Measurements from ENCODE around the gene IPMK.
"Not testable (repeated sequence)": the region's sequence is repeated elsewhere in the genome, so short reads cannot be mapped to it uniquely, and the experiment has no call there.

The IPMK gene

DNA sequence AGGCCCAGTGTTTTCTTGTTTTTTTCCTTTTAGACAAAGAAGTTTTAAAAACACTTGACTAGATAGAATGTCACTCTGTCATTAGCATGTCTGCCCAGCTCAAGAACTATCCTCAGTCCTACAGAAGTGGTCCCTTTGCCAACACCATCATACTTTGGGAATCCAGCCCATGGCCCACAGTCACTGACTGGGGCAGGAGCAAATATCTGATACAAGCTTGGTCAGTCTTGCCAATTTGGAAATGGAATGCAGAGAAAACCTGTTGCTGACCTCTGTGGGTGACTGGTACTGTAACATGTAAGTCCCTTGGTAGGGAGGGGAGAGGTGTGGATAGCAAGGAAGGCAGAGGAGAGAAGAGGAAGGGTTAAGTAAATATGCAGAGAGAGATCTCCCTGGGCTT lies 47.8 kb downstream of the IPMK start:
- DNase-seq: no peak

DNA sequence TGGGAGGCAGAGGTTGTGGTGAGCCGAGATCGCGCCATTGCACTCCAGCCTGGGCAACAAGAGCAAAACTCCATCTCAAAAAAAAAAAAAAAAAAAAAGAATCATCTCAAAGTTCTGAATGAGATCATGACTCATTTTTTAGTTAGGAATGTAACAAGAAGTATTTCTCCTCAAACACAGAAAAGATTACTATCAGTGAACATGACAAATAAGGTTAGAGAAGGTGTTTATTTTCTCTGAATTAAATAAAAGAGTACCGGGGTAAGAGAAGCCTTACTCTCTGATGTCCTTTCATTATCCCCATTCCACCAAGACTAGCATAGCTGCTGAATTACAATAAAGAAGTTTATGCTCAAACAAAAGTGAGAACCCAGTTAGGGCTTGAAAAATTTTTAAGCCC lies 50.1 kb downstream of the IPMK start:
- no peak for DNase-seq

DNA sequence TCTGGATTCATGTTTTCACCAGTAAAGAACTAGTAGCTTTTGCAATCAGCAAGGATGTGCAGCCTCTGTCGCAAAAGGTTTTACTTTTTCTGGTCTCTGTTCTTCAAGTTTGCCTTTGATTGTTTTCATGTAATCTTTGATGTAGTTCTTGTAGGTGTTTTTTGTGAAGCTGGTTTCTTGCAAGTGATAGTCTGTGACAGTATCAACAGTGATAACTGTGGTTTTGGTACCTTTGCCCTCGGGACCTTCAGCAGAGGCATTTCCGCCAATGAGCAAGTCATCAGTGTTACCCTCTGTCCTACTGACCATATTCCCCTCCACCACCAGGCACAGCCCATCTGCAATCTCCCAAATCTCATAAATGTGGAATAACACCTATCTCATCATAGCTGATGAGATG lies 55.1 kb downstream of the IPMK start:
- no peak for DNase-seq

DNA sequence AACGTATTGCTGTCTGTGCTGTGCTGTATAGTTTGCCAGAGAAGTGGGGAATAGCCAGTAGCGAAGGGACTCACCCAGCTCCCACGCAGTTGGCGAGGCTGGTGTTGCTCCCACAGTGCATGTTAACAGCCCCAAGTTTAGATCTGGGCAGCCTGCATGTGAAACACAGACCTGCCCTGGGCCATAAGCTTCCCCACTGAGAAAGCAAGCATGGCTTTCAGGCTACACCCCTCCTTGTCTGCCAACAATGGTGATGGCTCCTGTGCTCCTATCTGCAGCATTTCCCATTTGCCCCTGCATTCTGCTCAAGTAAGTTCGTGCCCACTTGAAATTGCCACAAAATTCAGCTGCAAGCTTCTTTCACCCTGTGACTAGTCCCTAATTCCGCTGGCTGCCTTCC lies 57.5 kb downstream of the IPMK start:
- no peak for DNase-seq

DNA sequence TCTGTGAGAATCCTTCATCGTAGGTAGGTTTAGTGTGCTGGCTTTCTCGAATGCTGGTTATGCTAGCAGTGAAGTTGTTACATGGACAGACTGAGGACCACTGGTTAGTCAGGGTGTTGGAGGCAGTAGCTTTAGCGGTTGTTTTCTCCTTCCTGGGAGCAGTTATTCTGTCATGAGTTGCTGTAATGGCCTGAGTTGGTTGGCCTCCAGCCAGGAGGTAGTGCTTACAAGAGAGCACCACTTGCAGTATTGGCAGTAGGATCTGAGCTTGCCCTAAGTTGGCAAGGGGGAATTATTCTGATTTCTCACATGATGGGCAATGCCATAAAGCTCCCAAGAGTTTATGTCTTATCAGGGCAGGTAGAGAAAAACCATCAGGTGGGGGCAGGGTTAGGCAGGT lies 58.0 kb downstream of the IPMK start:
- DNase-seq: no peak

DNA sequence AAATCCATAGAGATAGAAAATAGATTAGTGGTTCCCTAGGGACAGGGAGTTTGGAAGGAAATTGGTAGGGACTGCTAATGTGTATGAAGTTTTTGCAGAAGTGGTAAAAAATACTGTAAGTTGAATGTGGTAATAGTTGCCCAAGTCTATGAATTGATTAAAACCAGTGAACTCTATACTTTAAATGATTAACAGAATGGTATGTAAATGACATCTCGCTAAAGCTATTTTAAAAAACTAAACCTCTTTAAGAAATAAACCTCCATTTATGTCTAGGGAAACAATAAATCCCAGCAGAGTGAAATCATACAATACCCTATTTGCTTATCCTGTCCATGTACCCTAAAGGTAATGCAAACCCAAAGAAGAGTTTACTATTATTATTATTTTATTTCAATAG lies 61.4 kb downstream of the IPMK start:
- DNase-seq: no peak

DNA sequence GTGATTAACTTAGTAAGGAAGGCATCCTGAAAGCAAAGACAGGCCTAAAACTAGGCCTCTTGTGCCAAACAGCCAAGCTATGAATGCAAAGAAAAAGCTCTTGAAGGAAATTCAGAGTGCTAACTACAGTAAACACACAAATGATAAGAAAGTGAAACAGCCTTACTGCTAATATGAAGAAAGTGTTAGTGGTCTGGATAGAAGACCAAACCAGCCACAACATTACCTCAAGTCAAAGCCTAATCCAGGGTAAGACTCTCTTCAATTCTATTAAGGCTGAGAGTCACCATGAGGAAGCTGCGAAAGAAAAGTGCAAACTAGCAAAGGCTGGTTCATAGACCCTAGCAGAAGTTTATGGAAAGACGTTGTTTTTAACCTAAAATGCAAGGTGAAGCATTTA lies 66.0 kb downstream of the IPMK start:
- DNase-seq: no peak

DNA sequence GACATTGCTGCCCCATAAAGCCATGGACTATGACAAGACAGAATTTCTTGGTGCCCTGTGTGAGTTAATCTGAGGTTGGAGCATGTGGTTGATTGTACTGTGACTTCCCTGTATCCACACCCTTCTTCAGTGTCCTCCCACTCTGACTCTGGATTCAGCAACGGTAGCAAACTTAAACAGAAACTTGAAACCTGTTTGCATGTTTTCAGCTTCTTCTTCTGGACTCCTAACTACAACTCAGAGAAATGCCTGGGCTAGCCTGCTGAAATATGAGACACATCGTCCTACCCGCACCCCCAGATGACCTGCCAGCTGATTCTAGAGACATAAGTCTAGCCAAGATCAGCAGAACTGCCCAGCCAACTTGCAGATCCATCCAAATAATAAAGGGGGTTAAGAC lies 78.4 kb downstream of the IPMK start:
- no peak for DNase-seq

DNA sequence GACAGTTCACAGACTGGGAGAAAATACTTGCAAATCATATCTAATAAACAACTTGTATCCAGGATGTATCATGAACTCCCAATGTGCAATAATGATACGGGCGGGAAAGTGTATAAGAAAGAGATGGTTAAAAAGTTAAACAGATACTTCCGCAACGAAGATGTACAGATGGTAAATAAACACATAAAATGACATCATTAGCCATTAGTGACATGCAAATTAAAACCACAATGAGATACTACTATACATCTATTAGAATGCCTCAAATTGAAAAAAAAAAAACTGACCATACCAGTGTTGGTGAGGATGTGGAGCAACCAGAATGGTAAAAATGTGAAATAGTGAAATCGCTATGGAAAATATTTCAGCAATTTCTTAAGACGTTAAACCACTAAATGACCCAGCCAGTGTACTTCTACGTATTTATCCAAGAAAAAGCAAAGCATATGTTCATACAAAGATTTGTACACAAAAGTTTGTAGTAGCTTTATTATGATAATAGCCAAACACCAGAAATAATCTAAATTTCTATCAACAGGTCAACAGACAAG lies 83.5 kb downstream of the IPMK start:
- no peak for DNase-seq

DNA sequence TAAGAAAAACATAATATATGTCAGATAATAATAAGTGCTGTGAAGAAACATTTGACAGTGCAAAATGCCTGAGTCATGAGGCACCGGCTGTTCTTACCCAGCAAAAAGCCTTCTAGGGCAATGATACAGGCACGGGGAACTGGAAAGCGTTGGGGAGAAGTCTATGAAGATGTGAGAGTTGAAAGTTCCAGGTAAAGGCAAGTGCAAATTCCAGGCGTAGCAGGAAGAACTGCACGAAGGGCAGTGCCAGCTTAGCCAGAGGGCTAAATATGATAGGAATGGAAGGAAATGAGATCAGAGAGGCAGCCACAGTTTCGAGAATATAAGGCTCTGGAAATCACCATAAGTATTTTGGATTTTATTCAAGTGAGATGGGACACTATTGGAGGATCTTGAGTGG lies 87.0 kb downstream of the IPMK start:
- no peak for DNase-seq

DNA sequence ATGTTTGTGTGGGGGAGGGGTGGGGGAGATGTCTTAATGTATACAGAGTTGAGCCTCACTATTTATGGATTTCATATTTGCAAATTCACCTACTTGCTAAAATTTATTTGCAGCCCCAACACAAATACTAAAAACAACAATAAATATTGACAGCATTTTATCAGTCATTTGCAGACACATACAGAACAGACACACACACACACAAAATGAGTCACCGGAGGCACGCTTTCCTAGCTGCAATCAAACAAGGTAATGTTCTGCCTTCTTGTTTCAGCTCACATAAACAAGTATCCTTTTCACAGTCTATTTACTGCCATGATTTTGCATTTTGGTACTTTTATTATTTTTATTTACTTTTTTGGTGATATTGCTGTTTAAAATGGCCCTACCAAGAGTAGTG lies 88.5 kb downstream of the IPMK start:
- DNase-seq: no peak

DNA sequence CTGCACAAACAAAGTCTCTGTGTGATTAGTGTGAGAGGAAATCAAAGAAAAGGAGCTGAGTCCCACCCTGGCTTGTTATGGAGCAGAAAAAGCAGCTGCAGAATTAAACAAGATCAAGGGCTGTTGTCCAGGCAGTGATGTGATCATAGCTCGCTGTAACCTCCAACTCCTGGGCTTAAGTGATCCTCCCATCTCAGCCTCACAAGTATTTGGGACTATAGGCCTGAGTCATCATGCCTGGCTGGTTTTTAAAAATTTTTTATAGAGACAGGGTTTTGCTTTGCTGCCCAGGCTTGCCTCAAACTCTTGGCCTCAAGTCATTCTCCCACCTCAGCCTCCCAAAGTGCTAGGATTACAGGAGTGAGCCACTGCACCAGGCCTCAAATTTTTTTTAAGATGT lies 88.9 kb downstream of the IPMK start:
- no peak for DNase-seq

DNA sequence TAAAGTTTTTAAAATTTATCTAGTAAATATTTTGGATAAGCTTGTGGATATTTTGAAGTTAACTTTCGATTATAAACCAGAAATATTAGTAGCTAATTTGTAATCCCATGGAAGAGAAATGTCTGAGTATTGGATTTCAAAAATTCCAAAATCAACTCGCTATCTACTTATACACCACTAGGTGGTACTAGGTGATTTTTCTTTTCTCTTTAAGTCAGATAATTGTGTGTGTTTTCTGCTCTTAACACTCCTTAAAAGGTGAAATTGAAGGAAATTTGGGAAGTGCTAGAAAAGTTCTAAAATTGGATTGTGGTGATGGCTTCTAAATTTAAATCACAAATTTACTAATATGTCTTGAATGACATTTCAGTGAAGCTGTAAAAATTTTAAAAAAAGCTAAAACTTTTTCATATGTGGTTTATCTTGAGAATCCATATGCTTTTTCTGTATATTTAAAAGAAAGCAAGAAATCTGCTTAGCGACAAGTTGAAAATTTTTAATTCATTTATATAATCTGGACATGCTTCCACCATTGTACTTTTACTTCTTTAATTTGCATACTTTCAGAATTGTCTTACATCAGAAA lies 90.2 kb downstream of the IPMK start:
- peak; percentile 5 for DNase-seq

DNA sequence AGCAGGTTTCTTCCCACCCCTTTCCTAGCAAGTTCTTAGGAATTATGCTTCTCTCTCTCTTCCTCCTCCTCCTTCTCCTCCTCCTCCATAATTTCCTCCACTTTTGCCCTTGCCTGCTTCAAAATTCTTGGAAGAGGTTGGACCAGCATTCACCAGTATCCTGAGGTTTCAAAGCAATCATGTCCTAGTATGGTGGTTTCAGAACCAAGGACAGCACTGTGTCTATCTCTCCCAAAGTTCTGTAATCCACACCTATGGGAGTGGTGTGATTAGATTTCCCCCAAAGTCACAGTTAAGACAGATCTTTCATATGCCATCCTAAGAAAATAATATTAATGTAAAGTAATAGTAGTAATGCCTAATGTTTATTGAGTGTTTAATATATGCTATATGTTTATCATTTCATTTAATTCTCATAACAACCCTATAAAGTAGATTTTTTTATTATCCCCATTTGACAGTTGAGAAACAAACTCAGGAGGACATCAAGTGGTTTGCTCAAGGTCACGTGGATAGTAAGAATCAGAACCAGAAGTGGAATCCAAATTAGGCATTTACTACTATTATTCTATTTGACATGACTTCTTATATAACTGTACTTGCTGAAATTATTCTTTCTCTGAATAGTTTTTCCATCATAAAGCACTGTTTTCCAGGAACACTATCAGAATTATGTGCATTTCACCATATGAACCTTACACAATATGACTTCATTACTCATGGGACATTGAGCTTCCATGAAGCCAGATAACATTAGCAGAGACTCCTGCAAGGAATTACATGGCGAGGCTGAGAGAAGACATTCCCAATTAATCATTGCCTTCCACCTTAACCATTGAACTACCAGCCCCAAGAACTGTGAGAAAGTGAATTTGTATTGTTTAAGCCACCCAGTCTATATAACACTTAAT lies 91.4 kb downstream of the IPMK start:
- no peak for DNase-seq

DNA sequence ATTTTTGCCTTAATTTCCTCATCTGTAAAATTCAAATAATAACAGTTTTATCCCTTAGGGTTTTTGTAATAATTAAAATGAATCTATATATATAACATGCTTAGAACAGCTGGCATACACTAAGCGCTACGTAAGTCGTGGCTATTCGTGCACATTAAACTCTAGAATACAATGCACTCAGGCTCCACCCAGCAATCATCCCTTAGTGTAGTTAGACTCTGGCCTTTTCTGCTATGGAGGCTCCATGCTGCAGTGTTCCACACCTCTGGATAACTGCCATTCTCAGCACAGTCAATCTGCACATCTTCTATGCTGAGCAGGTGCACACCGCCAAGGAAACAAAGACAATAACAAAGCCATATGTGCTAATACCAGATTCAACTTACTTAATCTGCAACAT lies 92.9 kb downstream of the IPMK start:
- DNase-seq: no peak

DNA sequence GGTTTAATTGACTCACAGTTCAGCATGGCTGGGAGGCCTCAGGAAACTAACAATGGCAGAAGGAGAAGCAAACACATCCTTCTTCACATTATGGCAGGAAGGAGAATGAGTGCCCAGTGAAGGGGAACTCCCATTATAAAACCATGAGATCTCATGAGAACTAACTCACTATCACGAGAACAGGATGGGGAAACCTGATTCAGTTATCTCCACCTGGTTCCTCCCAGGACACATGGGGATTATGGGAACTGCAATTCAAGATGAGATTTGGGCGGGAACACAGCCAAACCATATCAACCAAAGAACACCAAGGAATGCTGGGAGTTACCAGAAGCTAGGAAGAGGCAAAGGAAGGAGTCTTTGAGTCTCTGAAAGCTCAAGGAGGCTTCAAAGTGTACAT lies 94.3 kb downstream of the IPMK start:
- no peak for DNase-seq

DNA sequence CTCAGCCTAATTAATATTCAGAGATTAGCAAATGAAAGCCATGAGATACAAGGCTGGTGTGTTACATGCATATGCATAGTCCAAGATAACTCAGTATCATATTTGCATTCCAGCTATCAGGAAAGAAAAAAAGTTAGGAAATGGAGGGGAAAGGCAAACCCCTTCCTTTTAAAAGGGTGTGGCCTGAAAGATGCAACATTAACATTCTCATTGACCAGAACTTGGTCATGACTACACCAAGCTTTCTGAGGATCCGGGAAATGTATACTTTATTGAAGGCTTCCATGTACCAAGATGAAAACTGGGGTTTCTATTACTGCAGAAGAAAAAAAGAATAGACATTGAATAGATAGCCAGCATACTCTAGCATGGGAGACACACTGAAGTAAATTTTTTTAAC lies 96.5 kb downstream of the IPMK start:
- DNase-seq: no peak

DNA sequence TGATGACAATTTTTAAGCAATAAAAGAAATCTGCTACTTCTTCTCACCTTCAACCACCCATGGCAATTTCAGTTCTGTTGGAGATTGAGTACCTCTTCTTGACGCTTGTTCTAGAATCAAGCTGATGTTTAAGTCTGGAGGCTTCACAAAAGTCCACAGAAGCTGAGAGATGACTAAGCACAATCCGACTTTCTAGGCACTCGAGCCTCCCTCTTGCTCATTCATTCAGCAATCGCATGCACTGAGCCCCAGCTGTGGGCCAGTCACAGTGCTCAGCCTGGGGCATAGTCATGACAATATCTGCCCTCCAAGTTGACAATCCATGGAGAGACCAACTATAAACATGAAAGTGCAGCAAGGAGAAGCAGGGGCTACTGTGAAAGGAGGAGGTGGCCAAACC lies 103.2 kb downstream of the IPMK start:
- DNase-seq: no peak

DNA sequence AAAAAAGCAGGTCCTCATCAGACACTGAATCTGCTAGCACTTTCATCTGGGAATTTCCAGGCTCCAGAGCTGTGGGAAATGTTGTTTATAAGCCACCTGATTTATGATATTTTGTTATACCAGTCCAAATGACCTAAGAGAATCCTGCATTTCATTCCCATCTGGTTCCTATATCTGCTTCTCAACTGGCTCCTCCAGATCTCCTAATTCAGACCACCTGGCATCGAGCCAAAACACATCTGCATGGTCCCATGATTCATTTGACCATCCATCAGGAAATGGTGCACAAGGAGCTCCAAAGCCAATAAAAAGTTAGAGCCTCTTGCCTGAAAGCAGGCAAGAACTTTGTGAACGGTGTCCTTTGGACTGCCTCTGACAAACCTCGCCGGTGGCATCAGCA lies 108.9 kb downstream of the IPMK start:
- no peak for DNase-seq

DNA sequence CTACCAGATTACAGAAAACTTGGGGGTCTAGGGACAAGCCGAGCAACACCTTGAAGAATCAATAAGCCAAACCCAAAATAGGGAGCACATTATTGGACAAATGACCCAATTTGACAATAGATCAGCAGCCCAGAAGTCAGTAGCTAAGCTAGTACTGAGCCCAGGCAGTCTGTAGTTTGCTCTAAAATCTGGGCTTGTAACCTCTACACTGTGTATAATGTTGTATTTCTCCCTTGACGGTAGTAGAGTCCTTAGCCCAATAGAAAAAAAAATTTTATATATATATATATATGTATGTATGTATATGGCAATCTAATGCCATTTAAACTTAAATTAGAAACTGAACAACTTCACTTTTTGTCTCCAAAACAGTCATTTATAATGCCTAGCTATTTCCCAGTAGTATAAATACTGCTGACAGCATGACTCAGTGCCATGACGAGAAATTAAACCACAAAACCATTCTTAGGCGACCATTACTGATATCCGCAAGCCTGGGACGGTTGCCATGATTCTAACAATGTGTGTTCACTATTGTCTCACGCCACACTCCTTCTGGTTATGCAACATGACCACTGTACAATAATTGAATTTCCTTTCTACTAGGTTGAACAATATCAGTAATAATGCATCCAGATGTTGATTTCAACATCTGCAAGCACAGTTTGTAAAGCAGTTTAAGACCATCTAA lies 110.5 kb downstream of the IPMK start:
- peak; percentile 42 for DNase-seq

DNA sequence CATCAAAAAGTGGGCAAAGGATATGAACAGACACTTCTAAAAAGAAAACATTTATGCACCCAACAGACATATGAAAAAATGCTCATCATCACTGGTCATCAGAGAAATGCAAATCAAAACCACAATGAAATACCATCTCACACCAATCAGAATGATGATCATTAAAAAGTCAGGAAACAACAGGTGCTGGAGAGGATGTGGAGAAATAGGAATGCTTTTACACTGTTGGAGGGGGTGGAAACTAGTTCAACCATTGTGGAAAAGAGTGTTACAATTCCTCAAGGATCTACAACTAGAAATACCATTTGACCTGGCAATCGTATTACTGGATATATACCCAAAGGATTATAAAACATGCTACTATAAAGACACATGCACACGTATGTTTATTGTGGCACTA lies 111.8 kb downstream of the IPMK start:
- not testable (repeated sequence) for DNase-seq

DNA sequence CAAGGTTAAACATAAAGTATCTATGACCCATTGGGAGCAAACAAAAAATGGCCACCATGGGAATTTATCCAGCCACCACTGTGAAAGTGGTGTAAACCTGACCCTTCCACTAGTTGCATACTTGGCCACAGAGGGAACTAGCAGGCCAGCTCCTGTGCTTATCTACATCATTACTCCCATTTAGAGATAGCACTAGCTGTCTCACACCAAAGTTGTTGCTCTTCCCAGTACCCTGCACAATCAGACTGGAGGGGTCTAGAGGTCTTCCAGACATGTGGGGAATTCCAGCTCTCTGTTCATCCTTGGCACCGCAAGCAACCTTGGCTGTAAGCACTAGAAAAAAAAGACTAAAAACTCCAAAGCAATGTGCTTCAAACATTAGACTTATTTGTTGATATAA lies 113.9 kb downstream of the IPMK start:
- DNase-seq: no peak

DNA sequence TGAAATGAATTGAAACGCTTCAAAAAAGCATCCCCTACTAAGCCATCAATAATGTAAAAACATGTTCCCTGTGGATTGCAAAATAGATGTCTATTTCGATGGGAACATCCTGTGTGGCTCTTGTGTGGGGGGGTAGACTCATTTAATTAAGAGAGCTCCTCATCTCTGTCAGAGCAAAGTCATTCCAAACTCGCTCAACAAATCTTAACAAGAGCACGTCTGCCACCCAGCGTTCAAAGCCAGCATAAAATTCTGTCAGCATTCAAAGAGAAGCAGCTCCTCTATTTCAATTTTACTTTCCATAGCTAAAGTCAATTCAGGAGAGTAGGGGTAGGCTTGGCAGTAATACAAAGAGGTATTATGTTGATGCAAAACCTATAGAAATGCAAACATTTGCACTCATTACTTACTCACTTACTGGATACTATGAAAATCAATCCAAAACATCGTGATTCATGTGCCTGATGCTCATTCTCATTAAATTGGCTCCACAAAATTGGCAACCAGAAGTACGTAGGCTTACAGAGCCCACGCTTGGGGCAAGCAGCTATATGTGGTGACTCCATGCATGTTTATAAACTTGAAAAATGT lies 114.9 kb downstream of the IPMK start:
- peak; percentile 44 for DNase-seq

DNA sequence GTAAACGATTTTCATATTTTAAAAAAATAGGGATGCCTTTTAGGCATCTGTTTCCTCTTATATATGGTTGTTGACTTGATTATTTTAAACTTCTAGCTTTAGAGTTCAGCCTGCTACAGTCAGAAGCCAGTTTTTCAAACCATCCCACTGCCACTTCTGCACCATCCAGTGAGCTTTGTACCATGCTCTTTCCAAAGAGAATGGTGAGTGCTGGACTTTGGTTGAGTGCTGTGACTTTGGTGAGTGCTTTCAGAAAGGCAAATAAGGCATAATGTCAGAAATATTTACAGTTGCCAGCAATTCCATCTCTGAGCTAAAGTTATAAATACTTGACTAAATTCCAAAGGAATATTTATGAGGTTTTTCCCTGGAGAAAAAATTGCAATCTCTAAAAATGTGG lies 117.4 kb downstream of the IPMK start:
- DNase-seq: no peak
